Esophagus squamous epithelium (tissue), 4 donors: Measurements from ENCODE around the gene KRTAP19-8.

Source experiments
- CTCF ChIP-seq, 6 experiments: fragments of 450-650 bp in 4 of 6; fragments of 200-600 bp in 2 of 6; sonication (generic) in 2 of 6; IDR thresholded peaks; one replicate each; pipeline ENCODE4 v1.5.1; 2016 to 2019; ENCODE audit warnings: antibody characterized with exemption in 6 of 6, mild to moderate bottlenecking in 4 of 6, moderate library complexity in 4 of 6
- POLR2A ChIP-seq, 4 donors: fragments of 450-650 bp; IDR thresholded peaks; one replicate each; pipeline ENCODE4 v1.6.1; 2017; ENCODE audit warnings: antibody characterized with exemption in 4 of 4, mild to moderate bottlenecking in 4 of 4, moderate library complexity in 3 of 4

GRCh38 chr21:31012133-31013089 is 25.9 kb downstream of the KRTAP19-8 start:
- no peak for TF ChIP-seq POLR2A (IDR thresholded peaks at IDR 0.05)
- TF ChIP-seq CTCF (IDR thresholded peaks at IDR 0.05): no peak
